Measurements from ENCODE around the gene NDUFS7. TPM values are rescaled to one million over a fixed set of nuclear protein-coding genes. Genes with fewer than 3 reads are reported as not detected.
"Not testable (repeated sequence)": the region's sequence is repeated elsewhere in the genome, so short reads cannot be mapped to it uniquely, and the experiment has no call there.

Gene NDUFS7
- total and polyA plus RNA-seq, 2 donors = 26.4 to 173 TPM

- 83% methylated on average over 30 of the region's 30 CpGs for WGBS
- DNase-seq (ENCODE audit: extremely low spot score) = no peak
- no peak overlapping the region for H3K27ac ChIP-seq (ENCODE audit: low read depth)
- peaks cover 3% of the 10 kb centered on the region for H3K4me1 ChIP-seq (ENCODE audit: insufficient read depth)
- H3K4me3 ChIP-seq (ENCODE audit: low read depth, low read length) = no peak overlapping the region
- H3K36me3 ChIP-seq (ENCODE audit: insufficient read depth) = peaks cover 2% of the 10 kb centered on the region
These were observed 34.2 kb downstream of the NDUFS7 start for GRCh38 chr19:1417681-1418495.

- Histone ChIP-seq H3K4me1 (ENCODE audit: insufficient read depth) (peaks cover 3% of the 10 kb centered on the region), H3K27ac (ENCODE audit: low read depth) (no peak overlapping the region)
These were observed 34.7 kb downstream of the NDUFS7 start for GRCh38 chr19:1418496-1418775.

GRCh38 chr19:1418951-1419738 lies 35.4 kb downstream of the NDUFS7 start:
- no peak overlapping the region for H3K4me3 ChIP-seq (ENCODE audit: low read depth, low read length)
- peaks cover 2% of the 10 kb centered on the region for H3K36me3 ChIP-seq (ENCODE audit: insufficient read depth)
- H3K27ac ChIP-seq (ENCODE audit: low read depth) = no peak overlapping the region
- DNase-seq (ENCODE audit: extremely low spot score) = no peak
- H3K4me1 ChIP-seq (ENCODE audit: insufficient read depth) = peaks cover 3% of the 10 kb centered on the region
- WGBS = 82% methylated on average over 21 of the region's 21 CpGs

More at GRCh38 chr19:1418496-1418775, 34.7 kb downstream of the NDUFS7 start:
- 87% methylated on average over 13 of the region's 13 CpGs for WGBS
- DNase-seq (ENCODE audit: extremely low spot score) = no peak
- Histone ChIP-seq H3K4me3 (ENCODE audit: low read depth, low read length) (no peak overlapping the region), H3K36me3 (ENCODE audit: insufficient read depth) (peaks cover 2% of the 10 kb centered on the region)

- 94% methylated on average over 29 of the region's 43 CpGs for whole genome bisulfite sequencing
- DNase-seq (ENCODE audit: extremely low spot score); H3K27ac ChIP-seq (ENCODE audit: low read depth); H3K4me1 ChIP-seq (ENCODE audit: insufficient read depth); H3K36me3 ChIP-seq (ENCODE audit: insufficient read depth); H3K4me3 ChIP-seq (ENCODE audit: low read depth, low read length): not testable (repeated sequence)
These were observed 36.4 kb downstream of the NDUFS7 start for GRCh38 chr19:1420085-1420484.

- DNase-seq (ENCODE audit: extremely low spot score) = no peak
- Histone ChIP-seq H3K27ac (ENCODE audit: low read depth) (no peak overlapping the region), H3K4me3 (ENCODE audit: low read depth, low read length) (no peak overlapping the region), H3K4me1 (ENCODE audit: insufficient read depth) (peaks cover 3% of the 10 kb centered on the region), H3K36me3 (ENCODE audit: insufficient read depth) (peaks cover 2% of the 10 kb centered on the region)
- 91% methylated on average over 15 of the region's 15 CpGs for WGBS
These were observed 36.9 kb downstream of the NDUFS7 start for GRCh38 chr19:1420590-1420989.

- Histone ChIP-seq H3K36me3 (ENCODE audit: insufficient read depth) (peaks cover 2% of the 10 kb centered on the region), H3K27ac (ENCODE audit: low read depth) (no peak overlapping the region), H3K4me3 (ENCODE audit: low read depth, low read length) (no peak overlapping the region), H3K4me1 (ENCODE audit: insufficient read depth) (no peaks in the 10 kb centered on the region)
- no peak for DNase-seq (ENCODE audit: extremely low spot score)
- 91% methylated on average over 37 of the region's 37 CpGs for WGBS
These were observed 37.7 kb downstream of the NDUFS7 start for GRCh38 chr19:1421218-1421957.

GRCh38 chr19:1421958-1422305 lies 38.2 kb downstream of the NDUFS7 start:
- Histone ChIP-seq H3K4me3 (ENCODE audit: low read depth, low read length) (no peak overlapping the region), H3K27ac (ENCODE audit: low read depth) (no peak overlapping the region), H3K36me3 (ENCODE audit: insufficient read depth) (peaks cover 2% of the 10 kb centered on the region), H3K4me1 (ENCODE audit: insufficient read depth) (no peaks in the 10 kb centered on the region)
- 83% methylated on average over 22 of the region's 22 CpGs for WGBS
- no peak for DNase-seq (ENCODE audit: extremely low spot score)

GRCh38 chr19:1422360-1422759 lies 38.7 kb downstream of the NDUFS7 start:
- no peak for DNase-seq (ENCODE audit: extremely low spot score)
- H3K4me1 ChIP-seq (ENCODE audit: insufficient read depth) = no peaks in the 10 kb centered on the region
- H3K36me3 ChIP-seq (ENCODE audit: insufficient read depth) = peaks cover 2% of the 10 kb centered on the region
- H3K27ac ChIP-seq (ENCODE audit: low read depth) = no peak overlapping the region
- 62% methylated on average over 16 of the region's 16 CpGs for WGBS
- H3K4me3 ChIP-seq (ENCODE audit: low read depth, low read length) = no peak overlapping the region

GRCh38 chr19:1422943-1423342 lies 39.2 kb downstream of the NDUFS7 start:
- DNase-seq (ENCODE audit: extremely low spot score) = no peak
- 88% methylated on average over 24 of the region's 24 CpGs for WGBS
- Histone ChIP-seq H3K4me1 (ENCODE audit: insufficient read depth) (no peaks in the 10 kb centered on the region), H3K36me3 (ENCODE audit: insufficient read depth) (peaks cover 2% of the 10 kb centered on the region), H3K27ac (ENCODE audit: low read depth) (no peak overlapping the region), H3K4me3 (ENCODE audit: low read depth, low read length) (no peak overlapping the region)

GRCh38 chr19:1423436-1424191 lies 39.9 kb downstream of the NDUFS7 start:
- Histone ChIP-seq H3K27ac (ENCODE audit: low read depth) (no peak overlapping the region), H3K36me3 (ENCODE audit: insufficient read depth) (peaks cover 2% of the 10 kb centered on the region), H3K4me1 (ENCODE audit: insufficient read depth) (no peaks in the 10 kb centered on the region), H3K4me3 (ENCODE audit: low read depth, low read length) (no peak overlapping the region)
- no peak for DNase-seq (ENCODE audit: extremely low spot score)
- WGBS = 93% methylated on average over 40 of the region's 40 CpGs

- Histone ChIP-seq H3K36me3 (ENCODE audit: insufficient read depth) (peaks cover 3% of the 10 kb centered on the region), H3K4me1 (ENCODE audit: insufficient read depth) (no peaks in the 10 kb centered on the region), H3K4me3 (ENCODE audit: low read depth, low read length) (no peak overlapping the region), H3K27ac (ENCODE audit: low read depth) (no peak overlapping the region)
- WGBS = 81% methylated on average over 39 of the region's 42 CpGs
- DNase-seq (ENCODE audit: extremely low spot score) = no peak
These were observed 40.7 kb downstream of the NDUFS7 start for GRCh38 chr19:1424192-1424955.

GRCh38 chr19:1425102-1425837 lies 41.6 kb downstream of the NDUFS7 start:
- Histone ChIP-seq H3K36me3 (ENCODE audit: insufficient read depth) (peaks cover 5% of the 10 kb centered on the region), H3K27ac (ENCODE audit: low read depth) (peak overlapping the region; percentile 38), H3K4me1 (ENCODE audit: insufficient read depth) (no peaks in the 10 kb centered on the region), H3K4me3 (ENCODE audit: low read depth, low read length) (no peak overlapping the region)
- no peak for DNase-seq (ENCODE audit: extremely low spot score)
- 85% methylated on average over 33 of the region's 33 CpGs for WGBS

All from urinary bladder (tissue), 4 donors.